ENCODE data around the gene RAB24. TPM values are rescaled to one million over a fixed set of nuclear protein-coding genes. Genes with fewer than 3 reads are reported as not detected.

RAB24 gene
- total and polyA plus RNA-seq, 2 of the 4 experiments (the other 2 are of a cell fraction) = 18.5 to 60.8 TPM

DNA sequence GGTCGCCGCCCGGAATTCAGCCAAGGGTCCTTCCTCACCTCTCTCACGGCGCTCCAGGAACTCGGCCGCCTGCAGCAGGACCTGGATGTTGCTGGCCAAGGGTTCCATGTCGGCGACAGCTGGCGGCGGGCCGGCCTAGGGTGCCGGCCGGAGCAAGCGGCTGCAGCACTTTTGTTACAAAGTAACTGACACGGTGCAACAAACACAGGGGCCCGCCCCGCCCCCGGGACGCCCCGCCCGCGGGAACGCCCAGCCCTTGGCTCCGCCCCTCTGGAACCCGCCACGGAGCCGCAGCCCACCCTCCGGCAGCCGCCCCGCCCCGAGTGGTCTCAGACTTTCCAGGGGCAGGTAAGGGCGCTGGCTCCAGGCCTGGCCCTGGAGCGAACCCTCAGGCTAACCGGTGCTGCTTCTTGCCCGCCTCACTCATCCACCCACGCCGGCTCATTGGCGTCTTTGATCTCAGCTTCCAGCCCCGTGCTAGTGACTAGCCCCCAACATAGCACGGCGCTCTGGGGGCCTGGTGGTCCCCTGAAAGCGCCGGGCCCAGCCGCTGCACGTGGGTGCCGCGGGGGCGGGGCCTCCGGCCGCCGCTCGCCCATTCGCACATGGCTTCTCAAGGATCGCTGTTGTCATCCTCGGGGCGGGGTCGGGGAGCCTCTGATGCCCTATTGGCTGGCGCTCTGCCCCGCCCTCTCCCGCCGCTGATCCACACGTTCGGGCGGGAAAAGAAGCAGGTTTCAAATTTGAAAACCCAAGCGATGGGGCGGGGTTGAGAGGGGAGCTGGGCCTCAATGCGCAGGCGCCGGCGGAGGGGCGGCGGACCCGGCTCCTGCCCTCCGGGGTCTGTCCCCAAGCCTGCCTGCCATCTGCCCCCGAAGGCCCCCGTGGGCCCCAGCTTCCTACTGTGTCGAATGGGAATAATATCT lies 8.5 kb upstream of the RAB24 start, which contains the start of gene MXD3:
Gene MXD3, minus strand, starts transcription at position 176 of the 926 bp plus-strand sequence. Its CDS starts 68 bp downstream, at position 108.
- DNase-seq = peak; percentile 90
- Histone ChIP-seq H3K4me2 (ENCODE audit: low read depth, low read length) (peak within 1 kb of the TSS; percentile 82), H3K27ac (ENCODE audit: insufficient read depth, low read length) (peak within 1 kb of the TSS; percentile 52; the same call in 1 of the 2 replicates), H3K18ac (ENCODE audit: low read depth, low read length) (no peak within 1 kb of the TSS), H3K4me1 (ENCODE audit: control insufficient read depth, insufficient read depth, low read length) (peaks cover 7% of the 10 kb centered on the region; the same call in 1 of the 2 replicates), H3K4ac (ENCODE audit: low read depth, low read length) (peak within 1 kb of the TSS; percentile 59), H2BK120ac (ENCODE audit: low read depth, low read length) (0 out of 2 replicates have a peak within 1 kb of the TSS, but pooled peaks have one; percentile 16), H3K9me3 (ENCODE audit: control insufficient read depth, insufficient read depth, low read length) (no peaks in the 10 kb centered on the region), H3K23ac (ENCODE audit: low read depth, low read length) (0 out of 2 replicates have a peak within 1 kb of the TSS, but pooled peaks have one; percentile 33), H3K4me3 (ENCODE audit: insufficient read depth, low read depth, low read length) (peak within 1 kb of the TSS; percentile 44), H2AFZ (replicated peaks; ENCODE audit: low read length, poor library complexity) (peak within 1 kb of the TSS; percentile 93), H2AK9ac (replicated peaks; ENCODE audit: low read depth, low read length, poor library complexity) (peak within 1 kb of the TSS; percentile 99), H4K91ac (ENCODE audit: insufficient read depth, low read depth, low read length) (peak within 1 kb of the TSS; percentile 84), H3K9ac (ENCODE audit: low read depth, low read length) (peak within 1 kb of the TSS; percentile 42; the same call in 1 of the 2 replicates), H3K36me3 (ENCODE audit: control insufficient read depth, insufficient read depth, low read length) (peaks cover 5% of the 10 kb centered on the region), H3K14ac (replicated peaks; ENCODE audit: low read depth, low read length) (peak within 1 kb of the TSS; percentile 48), H3K27me3 (ENCODE audit: control insufficient read depth, insufficient read depth, low read length) (no peaks in the 10 kb centered on the region), H4K8ac (ENCODE audit: low read depth in 2 of 2, low read length in 2 of 2) (peak within 1 kb of the TSS; percentile 26 to 66; a peak in 3 of 4 replicates), H2BK5ac (ENCODE audit: low read depth, low read length, poor library complexity, severe bottlenecking) (peak within 1 kb of the TSS; percentile 16), H3K56ac (ENCODE audit: extremely low read depth, insufficient read depth, low read length) (peak within 1 kb of the TSS; percentile 19; the same call in 1 of the 2 replicates), H4K20me1 (ENCODE audit: insufficient read depth, low read length) (peaks cover 29% of the 10 kb centered on the region), H4K5ac (ENCODE audit: low read depth, low read length) (no peak within 1 kb of the TSS), H2BK20ac (ENCODE audit: low read depth, low read length) (no peak within 1 kb of the TSS), H3K79me1 (ENCODE audit: low read depth in 1 of 2, low read length in 2 of 2) (peaks cover 9 to 48% of the 10 kb centered on the region in 2 experiments; a peak in 3 of 4 replicates), H3K9me1 (ENCODE audit: insufficient read depth, low read length) (0 out of 2 replicates have a peak, but pooled peaks cover 2% of the 10 kb centered on the region), H2BK15ac (ENCODE audit: low read depth, low read length) (no peak within 1 kb of the TSS), H2AK5ac (ENCODE audit: low read depth, low read length) (peak within 1 kb of the TSS; percentile 71)
- dilution Hi-C loops (cut with HindIII; ENCODE audit: low sequenced_read_pairs, unreplicated experiment) (no loop called here), intact Hi-C loops (cut with micrococcal nuclease) (loop anchor here (2.0 kb wide), 2 partner anchors 145 to 189 kb away; no protein-coding TSS in a partner anchor), in situ Hi-C loops (cut with MboI; ENCODE audit: low sequenced_read_pairs) (loop anchor here (5.0 kb wide), 1 partner anchor 135 kb away; the partner anchor contains the start of gene PRR7)
- POLR2A ChIA-PET (ENCODE audit: unreplicated experiment) = no interaction called here
- 0% methylated on average over 43 of the region's 78 CpGs; no CpG with 5 or more reads in 1 of the 2 experiments for WGBS, 2 experiments (ENCODE audit: extremely low coverage in 2 of 2, insufficient read length in 1 of 2)
- CTCF ChIA-PET = no interaction called here
- ATAC-seq (ENCODE audit: low read depth) = peak; percentile 92
- TF ChIP-seq MXI1 (IDR thresholded peaks at IDR 0.05; ENCODE audit: borderline replicate concordance, low read depth, low read length) (peak; percentile 100), RCOR1 (IDR thresholded peaks at IDR 0.05; ENCODE audit: insufficient replicate concordance, low read length) (no peak), RAD21 (IDR thresholded peaks at IDR 0.05; ENCODE audit: low read length) (no peak), BHLHE40 (IDR thresholded peaks at IDR 0.05; ENCODE audit: low read depth, low read length) (peak; percentile 55; the same call in 1 of the 2 replicates), MAZ (IDR thresholded peaks at IDR 0.05; ENCODE audit: borderline replicate concordance, low read depth, low read length) (peak; percentile 86; the same call in 1 of the 2 replicates), MAFK (IDR thresholded peaks at IDR 0.05; ENCODE audit: low read depth, low read length) (no peak), CEBPB (IDR thresholded peaks at IDR 0.05; ENCODE audit: low read depth, low read length) (no peak), FOS (IDR thresholded peaks at IDR 0.05; ENCODE audit: low read depth, low read length) (peak; percentile 57)
- TF ChIP-seq, protein P1, sequence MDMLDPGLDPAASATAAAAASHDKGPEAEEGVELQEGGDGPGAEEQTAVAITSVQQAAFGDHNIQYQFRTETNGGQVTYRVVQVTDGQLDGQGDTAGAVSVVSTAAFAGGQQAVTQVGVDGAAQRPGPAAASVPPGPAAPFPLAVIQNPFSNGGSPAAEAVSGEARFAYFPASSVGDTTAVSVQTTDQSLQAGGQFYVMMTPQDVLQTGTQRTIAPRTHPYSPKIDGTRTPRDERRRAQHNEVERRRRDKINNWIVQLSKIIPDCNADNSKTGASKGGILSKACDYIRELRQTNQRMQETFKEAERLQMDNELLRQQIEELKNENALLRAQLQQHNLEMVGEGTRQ (IDR thresholded peaks at IDR 0.05; ENCODE audit: low read depth, low read length) = peak; percentile 86
- no TSS peak for BruUV-seq (replicated peaks)
